Tibial nerve (tissue), 4 donors: ENCODE measurements around the gene ADAMTS12.

Experiments
- CTCF ChIP-seq, 5 experiments: fragments of 200-600 bp in 3 of 5; fragments of 450-650 bp in 2 of 5; sonication (generic) in 3 of 5; IDR thresholded peaks; one replicate each; pipeline ENCODE4 v1.5.1; 2016 to 2019; ENCODE audit warnings: antibody characterized with exemption in 5 of 5, mild to moderate bottlenecking in 3 of 5, moderate library complexity in 2 of 5
- EP300 ChIP-seq, 2 donors: sonication (generic); formaldehyde crosslinking; IDR thresholded peaks; one replicate each; pipeline ENCODE4 v1.6.1; 2017; ENCODE audit warnings: antibody characterized with exemption in 2 of 2, mild to moderate bottlenecking in 1 of 2

- TF ChIP-seq CTCF (IDR thresholded peaks at IDR 0.05) (no peak), EP300 (IDR thresholded peaks at IDR 0.05) (no peak)
Measured at GRCh38 chr5:33639474-33639873, 252.3 kb downstream of the ADAMTS12 start.
